Measurements from ENCODE around the gene SIPA1. TPM values are rescaled to one million over a fixed set of nuclear protein-coding genes. Genes with fewer than 3 reads are reported as not detected.
A peak's percentile ranks its signal among the peaks of the same experiment; 100 is the strongest.

Gene SIPA1
- total and polyA plus RNA-seq, 9 of the 15 experiments (the other 6 are each of a cell fraction or from before 2014, with no cell fraction given), result 0.25 to 85.8 (median 16.8) TPM

DNA sequence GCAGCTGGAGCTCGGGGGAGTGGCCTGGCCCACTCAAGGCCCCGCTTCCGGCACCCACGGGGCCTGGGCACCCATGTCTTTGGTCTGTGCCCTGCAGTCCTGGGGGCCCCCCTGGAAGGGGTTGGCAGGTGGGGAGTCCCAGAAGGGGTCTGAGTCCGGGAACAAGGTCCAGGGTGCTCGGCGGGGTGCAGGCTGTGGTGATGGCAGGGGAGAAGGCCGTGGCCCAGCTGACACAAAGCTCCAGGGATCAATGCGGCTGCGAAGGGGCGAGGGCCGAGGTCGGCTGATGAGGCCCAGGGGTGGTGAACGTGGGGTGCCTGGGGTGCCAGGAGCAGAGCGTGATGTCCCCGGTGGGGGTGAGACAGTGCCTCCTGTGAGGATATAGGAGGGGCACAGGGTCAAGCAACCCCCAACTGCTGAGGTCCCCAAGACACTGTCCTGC, 39.6 kb upstream of the SIPA1 start:
- DNase-seq (ENCODE audit: extremely low read depth in 1 of 4, low spot score in 3 of 4), result no peak
- no TSS peak for BruUV-seq (replicated peaks)
- in situ Hi-C loops (cut with MboI) (no loop called here), intact Hi-C loops (cut with micrococcal nuclease) (no loop called here)
- Histone ChIP-seq H3K36me3 (ENCODE audit: control insufficient read depth, insufficient read depth, low read length) (peaks cover 27% of the 10 kb centered on the region; the same call in 1 of the 3 replicates), H3K4me3 (no peak overlapping the region), H3K79me2 (ENCODE audit: control insufficient read depth, insufficient read depth, low read length) (no peaks in the 10 kb centered on the region), H3K9ac (ENCODE audit: insufficient read depth in 1 of 2, low read depth in 2 of 2, low read length in 2 of 2) (no peak overlapping the region; a peak in 1 of 4 replicates), H3K9me3 (replicated peaks; ENCODE audit: control insufficient read depth, insufficient read depth, low read depth, low read length) (no peaks in the 10 kb centered on the region), H2AFZ (ENCODE audit: low read depth, low read length) (no peak overlapping the region), H3K27me3 (ENCODE audit: control insufficient read depth in 2 of 2, insufficient read depth in 2 of 2, low read length in 2 of 2) (no peaks in the 10 kb centered on the region), H4K20me1 (replicated peaks; ENCODE audit: control insufficient read depth, insufficient read depth, low read length) (no peaks in the 10 kb centered on the region), H3K4me2 (ENCODE audit: insufficient read depth, low read length) (no peak overlapping the region), H3K27ac (ENCODE audit: extremely low read depth, low read depth, low read length) (no peak overlapping the region), H3K9me1 (ENCODE audit: control insufficient read depth, insufficient read depth, low read length) (no peaks in the 10 kb centered on the region), H3K4me1 (replicated peaks in 1 of 2; ENCODE audit: control insufficient read depth in 2 of 2, insufficient read depth in 2 of 2, low read length in 2 of 2) (peaks cover 6 to 33% of the 10 kb centered on the region in 2 experiments; a peak in 4 of 5 replicates)
- TF ChIP-seq GABPB1 (CRISPR knock-in tag; IDR thresholded peaks at IDR 0.05), result no peak
- TF ChIP-seq CCNT2 (IDR thresholded peaks at IDR 0.05; ENCODE audit: borderline replicate concordance, extremely low read depth, insufficient read length, low read depth, low read length), result no peak
- TF ChIP-seq BMI1 (IDR thresholded peaks at IDR 0.05; ENCODE audit: low read length), result no peak
- TF ChIP-seq IFI16 (CRISPR knock-in tag; IDR thresholded peaks at IDR 0.05), result no peak
- no peak for TF ChIP-seq HIVEP1 (CRISPR knock-in tag; IDR thresholded peaks at IDR 0.05)
- no peak for TF ChIP-seq ILF3 (IDR thresholded peaks at IDR 0.05; ENCODE audit: borderline replicate concordance)
- TF ChIP-seq RBFOX2 (IDR thresholded peaks at IDR 0.05; ENCODE audit: low read depth, low read length), result peak; percentile 34; the same call in 1 of the 2 replicates
- TF ChIP-seq NONO (IDR thresholded peaks at IDR 0.05; ENCODE audit: low read depth in 2 of 2, low read length in 1 of 2), result no peak
- TF ChIP-seq ZNF12 (CRISPR knock-in tag; IDR thresholded peaks at IDR 0.05), result no peak
- peak; percentile 56 for TF ChIP-seq POLR2G (IDR thresholded peaks at IDR 0.05; ENCODE audit: low read depth, low read length)
- TF ChIP-seq ZNF561 (CRISPR knock-in tag; conservative IDR thresholded peaks at IDR 0.05), result no peak
- TF ChIP-seq PCBP1 (IDR thresholded peaks at IDR 0.05; ENCODE audit: low read depth, low read length, poor library complexity, severe bottlenecking), result no peak
- CTCF ChIA-PET (ENCODE audit: low intra/inter-chr PET ratio), result no interaction called here
- WGBS (ENCODE audit: insufficient coverage, low coverage, missing lambda C conversion rate), result 92% methylated on average over 10 of the region's 16 CpGs
- no peak for ATAC-seq
- POLR2A ChIA-PET, result interaction anchor here (0.7 to 1.0 kb wide), 2 partner anchors 23 to 55 kb away, joined by 3 read pairs; partner anchors contain the start of gene EHBP1L1
- FAIRE-seq, result no peak
